Measurements from ENCODE around the gene ABCG1.

DNA sequence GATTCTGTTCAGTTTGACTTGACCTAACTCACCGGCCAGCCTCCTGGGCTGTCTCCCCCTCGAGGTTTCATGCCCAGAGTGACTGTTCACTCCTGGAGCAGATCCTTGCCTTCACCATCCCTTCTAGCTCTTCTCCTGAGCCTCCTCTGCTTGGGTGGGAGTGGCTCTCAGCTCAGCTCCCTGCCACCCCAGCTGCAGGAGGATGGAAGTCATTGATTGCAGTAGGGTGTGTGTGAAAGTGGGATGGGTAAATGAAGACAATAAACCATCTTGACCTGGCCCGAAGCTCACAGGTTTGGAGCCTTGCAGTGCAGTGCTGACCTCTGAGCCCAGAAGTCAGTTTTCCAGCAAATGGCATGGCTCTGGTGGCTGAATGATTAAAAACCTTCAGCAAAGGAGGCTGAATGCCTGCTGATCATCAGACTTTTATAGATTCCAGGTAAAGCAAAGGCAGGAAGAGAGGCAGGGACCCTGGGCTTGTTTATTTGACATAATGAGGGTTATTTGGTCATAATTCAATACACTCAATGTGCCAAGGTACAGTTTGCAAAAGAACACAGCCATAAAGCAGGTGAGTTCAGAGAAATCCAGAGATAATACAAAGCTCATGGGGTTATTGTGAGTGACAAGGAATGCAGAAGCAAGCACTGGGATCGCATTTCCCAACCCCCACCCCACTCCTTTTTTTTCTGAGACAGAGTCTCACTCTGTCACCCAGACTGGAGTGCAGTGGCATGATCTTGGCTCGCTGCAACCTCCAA, 113.8 kb downstream of the ABCG1 start:
- TF ChIP-seq, protein P1, sequence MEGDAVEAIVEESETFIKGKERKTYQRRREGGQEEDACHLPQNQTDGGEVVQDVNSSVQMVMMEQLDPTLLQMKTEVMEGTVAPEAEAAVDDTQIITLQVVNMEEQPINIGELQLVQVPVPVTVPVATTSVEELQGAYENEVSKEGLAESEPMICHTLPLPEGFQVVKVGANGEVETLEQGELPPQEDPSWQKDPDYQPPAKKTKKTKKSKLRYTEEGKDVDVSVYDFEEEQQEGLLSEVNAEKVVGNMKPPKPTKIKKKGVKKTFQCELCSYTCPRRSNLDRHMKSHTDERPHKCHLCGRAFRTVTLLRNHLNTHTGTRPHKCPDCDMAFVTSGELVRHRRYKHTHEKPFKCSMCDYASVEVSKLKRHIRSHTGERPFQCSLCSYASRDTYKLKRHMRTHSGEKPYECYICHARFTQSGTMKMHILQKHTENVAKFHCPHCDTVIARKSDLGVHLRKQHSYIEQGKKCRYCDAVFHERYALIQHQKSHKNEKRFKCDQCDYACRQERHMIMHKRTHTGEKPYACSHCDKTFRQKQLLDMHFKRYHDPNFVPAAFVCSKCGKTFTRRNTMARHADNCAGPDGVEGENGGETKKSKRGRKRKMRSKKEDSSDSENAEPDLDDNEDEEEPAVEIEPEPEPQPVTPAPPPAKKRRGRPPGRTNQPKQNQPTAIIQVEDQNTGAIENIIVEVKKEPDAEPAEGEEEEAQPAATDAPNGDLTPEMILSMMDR (conservative IDR thresholded peaks at IDR 0.05 in 1 of 2, IDR thresholded peaks at IDR 0.05 in 1 of 2; ENCODE audit: low read depth in 1 of 2, low read length in 2 of 2), result no peak
- TF ChIP-seq EZH2 (IDR thresholded peaks at IDR 0.05; ENCODE audit: low read length, missing control alignments), result no peak
